ENCODE results near the gene PRMT1.

PRMT1 gene

GRCh38 chr19:49651029-49651819 lies 25.8 kb upstream of the PRMT1 start:
- no peak for DNase-seq (ENCODE audit: low read depth in 2 of 2)

- no peak for DNase-seq (ENCODE audit: low read depth in 2 of 2)
Measured at GRCh38 chr19:49651820-49652550, 25.1 kb upstream of the PRMT1 start.

- DNase-seq (ENCODE audit: low read depth in 2 of 2) = no peak
Measured at GRCh38 chr19:49652551-49653465, 24.3 kb upstream of the PRMT1 start.

- no peak for DNase-seq (ENCODE audit: low read depth in 2 of 2)
Measured at GRCh38 chr19:49653466-49653806, 23.6 kb upstream of the PRMT1 start.

- DNase-seq (ENCODE audit: low read depth in 2 of 2) = no peak
Measured at GRCh38 chr19:49654581-49654980, 22.5 kb upstream of the PRMT1 start.

GRCh38 chr19:49655570-49656455 lies 21.3 kb upstream of the PRMT1 start:
- no peak for DNase-seq (ENCODE audit: low read depth in 2 of 2)

- DNase-seq (ENCODE audit: low read depth in 2 of 2) = no peak
Measured at GRCh38 chr19:49656456-49657109, 20.5 kb upstream of the PRMT1 start.

GRCh38 chr19:49657493-49658138 lies 19.5 kb upstream of the PRMT1 start:
- DNase-seq (ENCODE audit: low read depth in 2 of 2) = no peak

GRCh38 chr19:49658139-49658517 lies 18.9 kb upstream of the PRMT1 start:
- no peak for DNase-seq (ENCODE audit: low read depth in 2 of 2)

GRCh38 chr19:49658566-49659442 lies 18.3 kb upstream of the PRMT1 start:
- no peak for DNase-seq (ENCODE audit: low read depth in 2 of 2)

- no peak for DNase-seq (ENCODE audit: low read depth in 2 of 2)
Measured at GRCh38 chr19:49660338-49660961, 16.6 kb upstream of the PRMT1 start.

GRCh38 chr19:49662011-49662410 lies 15.1 kb upstream of the PRMT1 start:
- DNase-seq (ENCODE audit: low read depth in 2 of 2) = no peak

- no peak for DNase-seq (ENCODE audit: low read depth in 2 of 2)
Measured at GRCh38 chr19:49663224-49663623, 13.8 kb upstream of the PRMT1 start.

- peak; percentile 77 to 92 for DNase-seq (ENCODE audit: low read depth in 2 of 2)
Measured at GRCh38 chr19:49664171-49665035, 12.7 kb upstream of the PRMT1 start.

- DNase-seq (ENCODE audit: low read depth in 2 of 2) = no peak
Measured at GRCh38 chr19:49665036-49665350, 12.1 kb upstream of the PRMT1 start.

GRCh38 chr19:49665351-49666119 lies 11.5 kb upstream of the PRMT1 start, which contains the start of the genes BCL2L12 and IRF3:
Gene BCL2L12 (plus strand): TSS chr19:49665933. CDS start chr19:49666693, 760 bp downstream.
Gene IRF3 (minus strand): TSS chr19:49665857. CDS start chr19:49664838, 1,019 bp downstream.
- peak; percentile 98 to 100 for DNase-seq (ENCODE audit: low read depth in 2 of 2)

- DNase-seq (ENCODE audit: low read depth in 2 of 2) = no peak
Measured at GRCh38 chr19:49666120-49666444, 11.0 kb upstream of the PRMT1 start.

Measured in stimulated activated CD4-positive, alpha-beta T cell treated with anti-CD3 and anti-CD28 coated beads, Interleukin-1b, Interleukin-23, amount 100 ng/mL, for 1 hour (primary cell).